H1 (cell line): ENCODE measurements around the gene SGMS1. TPM values are rescaled to one million over a fixed set of nuclear protein-coding genes. Genes with fewer than 3 reads are reported as not detected.

ENCODE experiments used
- CREB1 ChIP-seq: IDR thresholded peaks from 2 replicates; pipeline ENCODE4 v1.6.1; 2012; ENCODE audit warnings: inconsistent platforms
- SIN3A ChIP-seq, 2 experiments: IDR thresholded peaks in 1 of 2; conservative IDR thresholded peaks in 1 of 2; 2 replicates each; pipeline ENCODE4 v1.6.1; 2011 to 2012; ENCODE audit warnings: low read length in 2 of 2, improper control_type of control experiment in 1 of 2, low read depth in 1 of 2, mild to moderate bottlenecking in 1 of 2
- TBP ChIP-seq: IDR thresholded peaks from 2 replicates; pipeline ENCODE4 v1.6.1; 2011; ENCODE audit warnings: low read depth, low read length, improper control_type of control experiment
- polyA plus RNA-seq, 7 experiments: library from polyadenylated mRNA; depleted of rRNA in 3 of 7; stranded (reverse) in 5 of 7; unstranded in 2 of 7; fragments of >200 nt in 5 of 7; fragments of 200-250 nt in 2 of 7; gene quantifications; 1 replicate in 5 of 7; 2 replicates in 1 of 7; 4 replicates in 1 of 7; pipeline versions ENCODE4 v1.2.1 to v1.2.3, GENCODE V29; 2011 to 2013; ENCODE audit warnings: missing spikeins in 2 of 7, mixed read lengths in 2 of 7
- total RNA-seq: library from RNA; stranded (reverse); fragmentation: NEBNext Ultra II Directional; extraction: Animal tissue kit (Norgen Biotek cat#: 25700); gene quantifications from 2 replicates; pipeline ENCODE4 v1.2.1, GENCODE V29; 2021

SGMS1 gene
- total and polyA plus RNA-seq, 2 of the 8 experiments (the other 6 are each of a cell fraction or from before 2014, with no cell fraction given), result 6.0 to 15.6 TPM

GRCh38 chr10:50515420-50515819 lies 108.3 kb downstream of the SGMS1 start (continued):
- no peak for TF ChIP-seq TBP
- TF ChIP-seq SIN3A (conservative IDR thresholded peaks at IDR 0.05 in 1 of 2, IDR thresholded peaks at IDR 0.05 in 1 of 2; ENCODE audit: low read depth in 1 of 2, low read length in 2 of 2), result no peak
- TF ChIP-seq CREB1, result no peak
- TF ChIP-seq, all 59 proteins: peak for 0
